HG02870 (cell line): Measurements from ENCODE around the gene TELO2.

Source experiments
- ATAC-seq: cut with Tn5 transposase; IDR thresholded peaks from one replicate; pipeline ENCODE4 v1.9.1; 2021; ENCODE audit warnings: mild to moderate bottlenecking, moderate library complexity; ENCODE audit not compliant: unreplicated experiment

TELO2 gene

DNA sequence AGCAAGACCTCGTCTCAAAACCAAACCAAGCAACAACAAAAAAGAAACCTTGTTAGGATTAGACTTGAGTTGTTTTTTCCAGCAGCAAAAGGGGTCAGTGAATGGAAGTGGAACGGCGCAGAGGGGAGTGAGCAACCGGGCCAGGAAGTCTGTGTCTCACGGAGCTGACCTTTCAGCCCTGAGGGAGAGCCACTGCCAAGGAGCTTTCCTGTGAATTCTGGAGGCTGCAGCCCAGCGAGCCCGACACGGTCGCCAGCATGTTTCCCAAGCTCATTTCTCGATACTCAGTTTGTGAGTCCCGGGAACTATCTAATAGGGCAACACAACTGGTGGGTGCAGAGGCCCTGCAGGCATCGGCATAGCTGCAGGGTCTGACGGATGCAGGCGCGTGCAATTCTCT is 19.6 kb downstream of the TELO2 start:
- no peak for ATAC-seq

GRCh38 chr16:1514507-1514906 is 21.3 kb downstream of the TELO2 start:
- no peak for ATAC-seq

DNA sequence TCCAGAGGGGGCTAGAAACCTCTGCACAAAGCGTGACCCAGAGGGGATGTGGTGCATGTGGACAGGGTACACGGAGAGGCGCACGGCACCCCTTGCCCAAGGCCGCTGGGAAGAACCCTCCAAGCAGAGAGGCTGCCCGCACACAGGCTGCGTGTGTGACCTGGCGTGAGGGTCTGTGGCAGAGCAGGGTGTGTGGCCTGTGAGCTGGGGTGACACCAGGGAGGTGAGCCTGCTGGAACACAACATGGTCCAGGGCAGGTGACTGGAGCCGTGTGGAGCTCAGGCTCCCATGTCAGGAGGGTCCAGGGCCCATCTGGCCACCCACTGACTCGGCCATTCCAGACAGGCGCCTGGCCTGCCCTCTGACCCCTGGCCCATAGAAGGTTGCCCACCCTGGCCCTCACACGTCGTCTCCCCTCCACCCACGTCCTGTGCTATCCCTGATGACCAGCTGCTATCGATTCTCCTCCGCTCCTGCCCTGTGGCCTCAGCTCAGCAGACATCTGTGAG is 25.5 kb downstream of the TELO2 start:
- ATAC-seq = no peak

DNA sequence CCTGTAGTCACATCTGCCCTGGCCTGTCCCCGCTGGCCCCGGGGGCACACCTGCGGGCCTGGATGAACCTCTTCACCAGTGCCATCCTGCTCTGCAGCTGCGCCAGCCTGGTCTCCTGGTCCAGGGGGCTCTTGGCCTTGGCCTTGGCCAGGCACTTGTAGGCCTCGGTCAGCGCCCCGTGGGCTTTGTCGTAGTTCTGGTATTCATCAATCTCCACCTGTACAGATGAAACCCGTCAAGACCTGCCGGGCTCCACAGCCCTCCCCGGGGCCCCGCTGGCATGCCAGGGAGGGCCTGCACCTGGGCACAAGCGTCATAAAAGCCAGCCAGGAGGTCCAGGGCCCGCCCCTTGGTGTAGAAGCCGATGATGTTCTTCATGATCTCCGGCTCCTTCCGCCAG is 26.7 kb downstream of the TELO2 start:
- no peak for ATAC-seq

GRCh38 chr16:1520461-1520860 is 27.3 kb downstream of the TELO2 start:
- no peak for ATAC-seq

DNA sequence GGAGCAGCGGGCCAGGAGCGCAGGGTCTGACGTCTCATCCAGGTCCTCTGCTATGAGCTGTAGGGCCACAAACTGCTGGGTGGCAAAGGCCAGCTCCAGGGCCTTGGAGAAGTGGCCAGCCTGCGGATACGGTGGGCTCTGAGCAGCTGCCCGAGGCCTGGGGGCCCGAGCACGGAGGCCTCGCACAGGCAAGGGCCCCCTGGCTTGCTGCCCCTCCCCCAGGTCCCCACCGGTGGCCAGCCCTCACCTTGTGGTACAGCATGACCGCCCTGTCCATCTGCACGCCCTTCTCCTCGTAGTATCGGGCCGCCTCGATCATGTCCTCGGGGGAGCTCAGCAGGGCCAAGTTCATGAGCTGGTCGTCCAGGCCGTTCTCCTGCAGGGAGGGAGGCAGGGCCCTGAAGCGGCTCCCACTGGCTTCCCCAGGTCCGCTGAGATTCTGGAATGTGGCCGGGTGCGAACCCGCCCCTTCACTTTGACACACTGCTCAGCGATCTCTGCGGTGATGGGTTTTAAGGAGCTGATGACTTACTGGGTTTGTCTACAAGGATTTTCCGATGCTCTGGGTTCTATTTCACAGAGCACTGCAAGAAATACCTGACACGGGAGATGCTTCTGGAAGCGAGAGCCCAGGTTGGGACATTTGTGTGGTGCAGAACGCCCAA is 30.6 kb downstream of the TELO2 start:
- ATAC-seq = no peak

DNA sequence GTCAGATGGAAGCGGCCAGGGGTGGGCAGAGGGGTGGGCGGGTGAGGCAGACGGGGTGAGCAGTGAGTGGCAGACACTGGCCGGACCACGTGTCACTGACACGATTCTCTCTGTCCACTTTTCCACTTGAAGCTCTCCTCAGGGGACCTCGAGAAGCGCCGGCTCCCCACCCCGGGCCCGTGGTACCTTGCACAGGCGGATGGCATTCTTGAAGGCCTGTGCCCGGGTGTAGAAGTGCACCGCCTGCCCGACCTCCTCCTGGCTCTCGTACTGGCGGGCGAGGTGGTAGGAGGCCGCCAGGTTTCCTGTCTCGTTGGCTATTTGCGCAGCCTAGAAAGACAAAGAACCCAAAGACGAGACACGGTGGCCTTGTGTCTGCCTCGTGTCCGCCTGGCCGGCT is 31.2 kb downstream of the TELO2 start:
- ATAC-seq = no peak

- ATAC-seq = no peak
Measured at GRCh38 chr16:1525871-1526607, 32.9 kb downstream of the TELO2 start.

DNA sequence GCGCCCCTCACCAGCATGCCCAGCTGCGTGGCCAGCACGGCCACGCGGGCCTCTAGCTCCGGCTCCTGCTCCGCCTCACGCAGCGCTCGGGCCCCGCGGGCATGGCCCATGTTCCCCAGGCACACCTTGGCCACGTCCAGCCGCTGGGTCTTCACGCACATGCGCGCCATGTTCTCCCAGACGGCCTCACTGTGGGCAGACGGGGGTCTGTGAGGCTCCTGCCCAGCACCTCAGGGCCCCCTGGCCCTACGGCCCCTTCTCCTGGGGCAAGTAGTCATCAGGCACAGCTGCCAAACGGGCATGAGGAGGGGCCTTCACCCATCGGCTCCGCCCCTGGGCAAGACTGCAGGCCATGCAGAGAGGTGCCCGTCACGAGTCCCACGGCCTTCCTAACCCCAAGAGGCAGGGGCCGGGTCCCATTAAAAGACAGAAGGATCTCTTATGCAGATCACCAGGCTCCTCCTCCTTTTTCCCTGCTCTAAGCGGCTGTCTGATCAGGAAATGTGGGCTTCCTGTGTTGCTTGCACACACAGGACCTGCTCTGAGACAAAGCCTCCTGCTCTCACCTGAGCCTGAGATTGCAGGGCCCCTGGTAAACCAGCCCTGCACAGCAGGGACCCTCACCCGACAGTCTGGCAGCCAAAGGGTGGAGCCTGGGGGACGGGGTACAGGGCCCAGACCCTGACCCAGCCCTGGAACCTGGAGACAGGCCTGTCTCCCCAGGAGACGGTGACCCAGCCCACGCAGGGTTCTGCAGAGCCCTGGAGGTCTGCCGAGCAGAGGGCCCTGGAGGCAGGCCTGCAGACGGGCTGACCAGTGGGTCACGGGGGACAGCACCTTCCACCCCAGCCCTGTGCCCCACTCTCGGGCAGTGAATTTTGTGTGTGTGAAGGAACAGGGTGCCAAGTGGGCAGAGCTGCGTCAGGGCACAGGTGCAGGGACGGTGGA is 33.7 kb downstream of the TELO2 start:
- no peak for ATAC-seq

GRCh38 chr16:1527836-1528811 is 35.0 kb downstream of the TELO2 start:
- no peak for ATAC-seq

- ATAC-seq = no peak
Measured at GRCh38 chr16:1528921-1529537, 35.9 kb downstream of the TELO2 start.

DNA sequence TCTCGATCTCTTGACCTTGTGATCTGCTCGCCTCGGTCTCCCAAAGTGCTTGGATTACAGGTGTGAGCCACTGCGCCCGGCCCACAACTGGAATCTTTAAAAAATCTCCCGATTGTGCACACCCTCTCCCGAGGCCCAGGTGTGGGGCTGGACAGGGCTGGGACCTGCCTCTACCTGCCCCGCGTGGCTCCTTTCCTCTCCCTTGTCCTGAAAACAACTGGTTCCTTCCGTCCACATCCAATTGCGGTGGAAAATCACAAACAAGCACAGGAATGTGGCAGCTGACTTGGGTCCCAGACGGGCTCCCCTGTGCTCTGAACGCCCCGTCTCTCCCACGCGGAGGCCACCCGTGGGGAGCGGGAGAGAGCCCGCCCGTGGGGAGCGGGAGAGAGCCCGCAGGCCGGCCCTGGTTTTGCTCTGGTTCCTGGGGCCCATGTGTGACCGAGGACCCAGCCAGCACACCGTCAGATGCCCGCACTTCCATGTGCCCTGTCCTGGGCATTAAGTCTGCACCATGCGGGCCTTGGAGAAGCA is 37.3 kb downstream of the TELO2 start:
- no peak for ATAC-seq

DNA sequence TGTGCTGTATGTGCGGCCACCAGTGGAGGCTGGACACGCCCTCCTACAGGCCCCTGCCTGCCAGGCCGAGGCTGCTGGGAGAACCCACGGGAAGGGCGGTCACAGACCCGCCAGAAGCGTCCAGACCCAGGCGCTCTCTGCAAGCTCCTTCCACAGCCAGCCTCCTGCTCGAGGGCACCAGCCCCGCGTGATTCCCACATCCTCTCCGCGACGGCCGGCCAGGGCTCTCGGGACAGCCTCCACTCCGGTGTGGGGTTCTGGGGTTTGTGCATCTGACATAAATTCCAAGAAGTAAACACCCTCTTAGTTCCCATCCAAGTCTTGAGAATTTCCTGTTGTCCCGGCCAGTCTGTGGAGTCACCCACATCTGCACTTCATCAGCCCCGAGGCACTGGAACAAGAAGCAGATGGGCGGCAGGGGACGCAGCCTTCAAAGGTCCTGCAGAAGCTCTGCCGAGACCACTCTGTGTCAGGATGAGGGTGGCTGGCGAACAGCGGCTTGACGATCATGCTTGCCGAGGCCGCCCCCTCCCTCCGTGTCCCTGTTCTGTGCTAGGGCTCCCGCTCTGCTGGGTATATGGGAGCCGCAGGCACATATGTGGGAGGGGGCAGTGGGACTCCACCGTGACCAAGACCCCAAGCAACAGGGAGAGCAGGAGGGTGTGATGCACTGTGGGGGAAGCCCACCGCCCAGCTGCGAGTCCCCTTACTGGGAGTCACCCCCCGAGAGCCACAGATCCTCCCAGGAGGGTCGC is 37.9 kb downstream of the TELO2 start:
- ATAC-seq = no peak

DNA sequence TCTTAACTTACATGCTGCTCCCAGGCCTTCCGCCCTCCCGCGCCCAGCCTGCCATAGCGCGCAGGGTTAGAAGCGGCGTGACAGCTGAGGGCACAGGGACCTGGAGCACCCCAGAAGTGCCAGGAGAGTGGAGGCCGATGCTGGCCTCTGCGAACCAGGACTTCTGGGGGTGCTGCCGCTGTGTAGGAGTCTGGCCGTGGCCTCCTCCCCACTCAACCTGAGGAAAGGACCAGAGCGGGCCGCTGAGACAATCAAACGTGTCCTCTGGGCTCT is 38.4 kb downstream of the TELO2 start:
- ATAC-seq = no peak

GRCh38 chr16:1532081-1532760 is 39.1 kb downstream of the TELO2 start:
- no peak for ATAC-seq

DNA sequence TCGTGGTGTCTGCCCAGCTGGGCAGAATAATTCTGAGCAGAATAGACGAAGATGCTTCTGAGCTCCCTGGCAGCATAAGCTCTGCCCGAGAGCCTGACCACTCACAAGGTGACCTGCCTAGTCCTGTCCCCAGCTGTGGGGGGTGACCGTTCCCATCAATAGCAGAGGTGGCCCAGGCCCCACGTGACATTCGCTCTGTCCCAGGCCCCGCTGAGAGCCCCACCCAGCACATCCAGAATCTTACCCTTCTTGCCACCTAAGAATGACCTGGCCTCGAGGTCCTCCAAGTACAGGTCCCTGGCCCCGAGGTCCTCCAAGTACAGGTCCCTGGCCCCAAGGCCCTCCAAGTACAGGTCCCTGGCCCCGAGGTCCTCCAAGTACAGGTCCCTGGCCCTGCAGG is 39.6 kb downstream of the TELO2 start:
- no peak for ATAC-seq

- ATAC-seq = no peak
Measured at GRCh38 chr16:1533443-1533951, 40.3 kb downstream of the TELO2 start, which contains the start of gene TMEM204. TMEM204 (plus strand) TSS chr16:1533666; CDS start chr16:1534276, 610 bp downstream.
